Measurements from ENCODE around the gene CDC25B. TPM values are rescaled to one million over a fixed set of nuclear protein-coding genes. Genes with fewer than 3 reads are reported as not detected.

Gene CDC25B
- total and polyA plus RNA-seq, 10 of the 15 experiments (the other 5 are each of a cell fraction or from before 2014, with no cell fraction given), result 4.6 to 58.8 (median 24.6) TPM

DNA sequence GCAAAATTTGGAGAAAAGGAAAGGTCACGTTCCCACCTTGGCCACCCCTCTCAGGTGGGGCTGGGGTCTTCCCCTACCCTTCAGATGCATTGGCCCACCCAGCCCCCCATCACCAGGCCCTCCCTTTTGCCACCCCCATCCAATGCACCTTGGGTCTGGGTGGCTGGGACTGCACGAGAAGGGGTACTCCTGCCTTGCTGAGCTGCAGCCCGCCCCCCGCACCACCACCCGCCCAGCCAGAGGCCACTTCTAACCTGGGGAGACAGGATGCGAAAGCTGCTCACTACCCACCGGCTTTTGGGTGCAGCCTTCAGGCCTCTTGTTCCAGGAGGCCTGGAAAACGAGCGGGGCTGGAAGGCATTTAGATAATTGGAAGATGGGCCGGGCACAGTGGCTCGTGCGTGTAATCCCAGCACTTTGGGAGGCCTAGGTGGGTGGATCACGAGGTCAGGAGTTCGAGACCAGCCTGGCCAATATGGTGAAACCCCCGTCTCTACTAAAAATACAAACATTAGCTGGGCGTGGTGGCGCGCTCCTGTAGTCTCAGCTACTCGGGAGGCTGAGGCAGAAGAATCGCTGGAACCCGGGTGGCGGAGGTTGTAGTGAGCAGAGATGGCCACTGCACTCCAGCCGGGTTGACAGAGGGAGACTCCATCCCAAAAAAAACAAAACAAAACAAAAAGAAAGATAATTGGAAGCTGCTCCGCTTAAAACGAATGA is 1.2 kb upstream of the CDC25B start:
- ChIA-PET CTCF (interaction anchor here (2.1 kb wide), 1 partner anchor 25 kb away, joined by 30 read pairs; the partner anchor contains the start of gene AP5S1), POLR2A (no interaction called here), RAD21 (ENCODE audit: unreplicated experiment) (interaction anchor here (0.6 to 1.4 kb wide), 2 partner anchors 9 to 89 kb away, joined by 3 to 4 read pairs; partner anchors contain the start of gene CENPB), SMC1A (ENCODE audit: uncharacterized antibody, unreplicated experiment) (interaction anchor here (1.2 to 1.4 kb wide), 2 partner anchors 9 to 27 kb away, joined by 3 to 4 read pairs; partner anchors contain the start of gene ADISSP)
- peak overlapping the region; percentile 36 for H3K4me2 ChIP-seq (ENCODE audit: control insufficient read depth, insufficient read depth)
- in situ Hi-C loops (cut with MboI), result no loop called here
- H3K4me3 ChIP-seq, result peak overlapping the region; percentile 66; the same call in 1 of the 2 replicates
- no peak for FAIRE-seq
- intact Hi-C loops (cut with micrococcal nuclease; ENCODE audit: unreplicated experiment), result loop anchor here (2.0 to 5.0 kb wide), 2 partner anchors 52 to 112 kb away; partner anchors contain the start of gene MAVS
- peaks cover 18% of the 10 kb centered on the region for H3K79me2 ChIP-seq (ENCODE audit: control insufficient read depth, insufficient read depth, low read length)
- no peaks in the 10 kb centered on the region for H3K9me3 ChIP-seq (replicated peaks; ENCODE audit: control insufficient read depth, insufficient read depth, low read length)
- H4K20me1 ChIP-seq (ENCODE audit: control insufficient read depth, insufficient read depth), result no peaks in the 10 kb centered on the region
- H2AFZ ChIP-seq (ENCODE audit: control insufficient read depth, low read depth, low read length), result peak overlapping the region; percentile 75
- TF ChIP-seq YY1 (IDR thresholded peaks at IDR 0.05; ENCODE audit: low read depth, low read length) (no peak), MXI1 (IDR thresholded peaks at IDR 0.05; ENCODE audit: low read depth, low read length) (no peak), NFYB (IDR thresholded peaks at IDR 0.05; ENCODE audit: insufficient read depth, low read depth, low read length) (no peak), EGR1 (IDR thresholded peaks at IDR 0.05; ENCODE audit: borderline replicate concordance in 1 of 2, low read depth in 2 of 2, low read length in 2 of 2) (no peak), EZH2 (IDR thresholded peaks at IDR 0.05; ENCODE audit: borderline replicate concordance, control insufficient read depth, low read depth, low read length) (no peak)
- TF ChIP-seq, protein P1, sequence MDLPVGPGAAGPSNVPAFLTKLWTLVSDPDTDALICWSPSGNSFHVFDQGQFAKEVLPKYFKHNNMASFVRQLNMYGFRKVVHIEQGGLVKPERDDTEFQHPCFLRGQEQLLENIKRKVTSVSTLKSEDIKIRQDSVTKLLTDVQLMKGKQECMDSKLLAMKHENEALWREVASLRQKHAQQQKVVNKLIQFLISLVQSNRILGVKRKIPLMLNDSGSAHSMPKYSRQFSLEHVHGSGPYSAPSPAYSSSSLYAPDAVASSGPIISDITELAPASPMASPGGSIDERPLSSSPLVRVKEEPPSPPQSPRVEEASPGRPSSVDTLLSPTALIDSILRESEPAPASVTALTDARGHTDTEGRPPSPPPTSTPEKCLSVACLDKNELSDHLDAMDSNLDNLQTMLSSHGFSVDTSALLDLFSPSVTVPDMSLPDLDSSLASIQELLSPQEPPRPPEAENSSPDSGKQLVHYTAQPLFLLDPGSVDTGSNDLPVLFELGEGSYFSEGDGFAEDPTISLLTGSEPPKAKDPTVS (IDR thresholded peaks at IDR 0.05; ENCODE audit: low read depth, low read length), result no peak
- TF ChIP-seq, protein P2, sequence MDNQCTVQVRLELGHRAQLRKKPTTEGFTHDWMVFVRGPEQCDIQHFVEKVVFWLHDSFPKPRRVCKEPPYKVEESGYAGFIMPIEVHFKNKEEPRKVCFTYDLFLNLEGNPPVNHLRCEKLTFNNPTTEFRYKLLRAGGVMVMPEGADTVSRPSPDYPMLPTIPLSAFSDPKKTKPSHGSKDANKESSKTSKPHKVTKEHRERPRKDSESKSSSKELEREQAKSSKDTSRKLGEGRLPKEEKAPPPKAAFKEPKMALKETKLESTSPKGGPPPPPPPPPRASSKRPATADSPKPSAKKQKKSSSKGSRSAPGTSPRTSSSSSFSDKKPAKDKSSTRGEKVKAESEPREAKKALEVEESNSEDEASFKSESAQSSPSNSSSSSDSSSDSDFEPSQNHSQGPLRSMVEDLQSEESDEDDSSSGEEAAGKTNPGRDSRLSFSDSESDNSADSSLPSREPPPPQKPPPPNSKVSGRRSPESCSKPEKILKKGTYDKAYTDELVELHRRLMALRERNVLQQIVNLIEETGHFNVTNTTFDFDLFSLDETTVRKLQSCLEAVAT (IDR thresholded peaks at IDR 0.05), result peak; percentile 67
- WGBS (ENCODE audit: insufficient coverage, insufficient replicate concordance, low lambda C conversion rate, missing lambda C conversion rate), result 77% methylated on average over 24 of the region's 25 CpGs
- H3K27ac ChIP-seq (ENCODE audit: control insufficient read depth, insufficient read depth), result peak overlapping the region; percentile 81
- no peak overlapping the region; the same call in 1 of the 2 replicates for H3K9ac ChIP-seq (ENCODE audit: control insufficient read depth, insufficient read depth, low read length)
- no TSS peak for BruUV-seq (replicated peaks)
- ATAC-seq, result no peak
- no peaks in the 10 kb centered on the region for H3K27me3 ChIP-seq (replicated peaks in 1 of 2; ENCODE audit: control insufficient read depth in 2 of 2, insufficient read depth in 2 of 2, low read length in 1 of 2)
- DNase-seq (ENCODE audit: low read depth, low spot score), result no peak
- H3K36me3 ChIP-seq (ENCODE audit: control insufficient read depth in 2 of 2, insufficient read depth in 2 of 2, low read length in 1 of 2), result no peaks in the 10 kb centered on the region
- H3K4me1 ChIP-seq (ENCODE audit: control insufficient read depth, insufficient read depth, low read length), result peaks cover 29% of the 10 kb centered on the region

Data from GM12878 (cell line).